Superior temporal gyrus (tissue), 1 donor: ENCODE measurements around the gene SLITRK3.
"Not testable (repeated sequence)": the region's sequence is repeated elsewhere in the genome, so short reads cannot be mapped to it uniquely, and the experiment has no call there.

Experiments used
- DNase-seq: peaks from one replicate; pipeline ENCODE4 v3.0.0-alpha.2; 2016; ENCODE audit errors: extremely low spot score

Gene SLITRK3

GRCh38 chr3:165192610-165193192, 3.5 kb downstream of the SLITRK3 start:
- DNase-seq = no peak

DNA sequence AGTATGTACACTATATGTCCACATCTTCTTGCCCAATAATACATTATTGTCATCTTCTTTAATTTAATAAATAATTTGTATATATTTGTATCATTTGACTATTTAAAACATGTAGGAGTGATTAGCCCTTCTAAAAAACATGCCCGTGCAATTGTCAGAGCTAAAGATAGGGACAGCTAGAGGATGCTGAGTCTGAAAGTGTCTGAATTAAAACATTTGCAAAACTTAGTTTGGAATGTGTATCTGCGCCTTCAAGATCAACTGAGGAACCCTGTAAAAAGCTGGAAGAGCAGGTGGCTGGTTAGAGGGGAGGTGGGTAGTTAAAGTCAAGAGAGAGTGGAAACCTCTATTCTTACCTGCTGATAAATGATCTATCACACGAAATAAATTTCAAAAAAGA, 4.7 kb downstream of the SLITRK3 start:
- no peak for DNase-seq

- no peak for DNase-seq
These were observed 7.7 kb downstream of the SLITRK3 start for GRCh38 chr3:165188452-165188851.

DNA sequence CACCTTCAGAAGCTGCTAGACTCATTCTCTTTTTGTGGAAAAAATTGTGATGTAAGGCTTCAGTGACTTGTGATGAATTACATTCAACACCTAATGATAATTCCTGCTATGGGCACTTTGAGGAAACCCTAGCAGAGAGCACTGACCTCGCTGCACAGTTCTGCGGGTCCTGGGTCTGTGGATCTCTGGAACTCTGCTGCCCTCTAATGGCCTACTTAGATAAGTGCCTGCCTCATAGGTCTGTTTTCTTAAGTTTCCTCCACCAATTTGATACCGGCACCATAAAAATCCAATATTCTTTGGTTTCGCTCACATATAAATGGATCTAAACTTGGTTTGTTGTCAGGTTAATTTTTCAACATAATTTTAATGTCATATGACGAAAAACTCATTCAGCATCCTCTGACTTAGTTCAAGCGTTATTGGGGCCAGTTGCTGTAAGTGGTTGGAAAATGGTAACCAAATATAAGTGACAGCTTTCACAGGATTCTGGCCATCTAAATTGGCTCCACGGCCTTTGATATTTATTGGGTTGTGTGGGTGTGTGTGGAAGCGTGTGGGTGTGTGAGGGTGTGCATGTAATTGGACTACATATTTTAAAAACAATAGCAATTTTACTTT, 10.4 kb downstream of the SLITRK3 start:
- DNase-seq = peak; percentile 89

DNA sequence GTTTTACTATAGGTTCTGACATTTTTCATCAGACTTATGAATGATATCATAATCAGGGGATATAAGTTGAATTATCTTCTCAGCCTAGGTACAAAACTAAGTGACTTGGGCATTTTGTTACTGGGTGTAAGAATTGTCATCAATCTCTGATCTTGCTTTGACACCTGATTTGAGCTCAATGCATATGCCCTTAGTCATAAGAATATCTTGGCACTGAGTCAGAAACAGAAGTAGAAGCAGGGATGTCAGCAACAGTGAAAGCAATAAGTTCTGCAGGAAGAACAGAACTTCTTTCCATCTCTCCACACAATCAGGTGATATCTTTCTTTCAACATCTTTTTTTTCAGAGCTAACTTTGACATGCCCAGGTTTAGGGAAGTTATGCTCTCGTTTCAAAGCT, 14.6 kb downstream of the SLITRK3 start:
- no peak for DNase-seq

- no peak for DNase-seq
These were observed 25.9 kb downstream of the SLITRK3 start for GRCh38 chr3:165170236-165170635.

- no peak for DNase-seq
These were observed 26.8 kb downstream of the SLITRK3 start for GRCh38 chr3:165169368-165169767.

GRCh38 chr3:165162883-165163282, 33.3 kb downstream of the SLITRK3 start:
- no peak for DNase-seq

DNA sequence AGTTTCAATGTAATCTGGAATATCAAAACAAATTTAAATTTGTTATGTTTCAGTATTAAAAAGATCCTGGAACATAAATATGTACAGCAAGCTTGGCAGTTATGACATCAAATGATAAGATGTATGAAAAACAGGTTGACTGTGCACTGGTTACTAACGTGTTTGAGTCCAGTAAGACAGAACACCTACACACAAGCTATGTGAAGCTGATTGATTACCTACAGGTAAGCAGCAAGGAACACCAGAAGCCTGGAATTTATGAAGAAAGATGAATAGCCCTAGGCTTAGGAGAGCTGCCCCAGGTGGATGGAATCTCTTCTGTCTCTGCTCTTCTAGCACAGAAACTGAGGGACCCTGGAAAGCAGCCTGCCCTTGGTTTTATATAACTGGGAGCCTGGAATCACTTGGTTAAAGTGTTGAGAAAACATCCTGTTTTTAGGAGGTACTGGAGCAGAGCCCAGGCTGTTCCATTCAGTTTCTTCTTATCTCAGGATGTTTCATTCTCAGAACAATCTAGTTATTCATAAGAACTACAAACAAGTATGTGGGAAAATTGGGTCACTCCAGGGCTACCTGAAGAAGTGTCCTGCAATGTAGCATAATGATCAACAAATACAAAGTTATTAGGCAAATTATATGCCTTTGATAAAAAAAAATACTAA, 36.3 kb downstream of the SLITRK3 start:
- no peak for DNase-seq

- DNase-seq = no peak
These were observed 38.2 kb downstream of the SLITRK3 start for GRCh38 chr3:165158011-165158410.

DNA sequence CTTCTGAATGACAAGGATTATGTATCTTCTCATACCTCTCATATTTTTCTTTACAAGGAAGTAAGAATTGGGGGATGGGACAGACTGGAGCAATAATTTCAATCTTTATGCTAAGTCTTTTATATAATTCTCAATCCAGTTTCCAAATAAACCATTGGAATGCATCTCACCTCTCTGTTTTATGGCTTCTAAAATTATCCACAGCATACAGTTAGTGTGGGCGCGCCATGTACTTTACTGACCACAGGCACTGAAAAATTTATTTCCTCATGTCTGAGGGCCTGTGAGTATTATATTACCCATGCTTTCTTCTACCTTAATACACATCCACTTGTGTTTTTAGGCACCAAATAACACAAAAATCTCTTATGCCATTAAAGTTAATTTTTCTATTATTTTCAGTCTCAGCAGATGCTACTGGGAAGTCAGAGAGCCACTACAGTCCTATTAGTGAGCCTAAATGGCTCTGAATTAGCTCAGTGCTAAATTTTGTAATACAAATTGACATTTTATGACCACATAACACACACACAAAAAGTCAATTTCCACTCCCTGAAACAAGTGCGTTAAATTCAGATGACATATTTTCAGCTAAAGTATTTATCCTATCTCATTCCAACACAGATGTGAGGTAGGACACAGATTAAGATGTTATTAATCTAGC, 39.3 kb downstream of the SLITRK3 start:
- peak; percentile 3 for DNase-seq

- no peak for DNase-seq
These were observed 47.2 kb downstream of the SLITRK3 start for GRCh38 chr3:165148876-165149441.

- no peak for DNase-seq
These were observed 51.9 kb downstream of the SLITRK3 start for GRCh38 chr3:165144271-165144670.

- not testable (repeated sequence) for DNase-seq
These were observed 56.3 kb downstream of the SLITRK3 start for GRCh38 chr3:165139918-165140317.
